GM21447 (cell line): ENCODE results near the gene RSPRY1.
"Not testable (repeated sequence)": the region's sequence is repeated elsewhere in the genome, so short reads cannot be mapped to it uniquely, and the experiment has no call there.

ENCODE experiments used
- ATAC-seq: cut with Tn5 transposase; IDR thresholded peaks from one replicate; pipeline ENCODE4 v1.9.1; 2021; ENCODE audit not compliant: unreplicated experiment

RSPRY1 gene

DNA sequence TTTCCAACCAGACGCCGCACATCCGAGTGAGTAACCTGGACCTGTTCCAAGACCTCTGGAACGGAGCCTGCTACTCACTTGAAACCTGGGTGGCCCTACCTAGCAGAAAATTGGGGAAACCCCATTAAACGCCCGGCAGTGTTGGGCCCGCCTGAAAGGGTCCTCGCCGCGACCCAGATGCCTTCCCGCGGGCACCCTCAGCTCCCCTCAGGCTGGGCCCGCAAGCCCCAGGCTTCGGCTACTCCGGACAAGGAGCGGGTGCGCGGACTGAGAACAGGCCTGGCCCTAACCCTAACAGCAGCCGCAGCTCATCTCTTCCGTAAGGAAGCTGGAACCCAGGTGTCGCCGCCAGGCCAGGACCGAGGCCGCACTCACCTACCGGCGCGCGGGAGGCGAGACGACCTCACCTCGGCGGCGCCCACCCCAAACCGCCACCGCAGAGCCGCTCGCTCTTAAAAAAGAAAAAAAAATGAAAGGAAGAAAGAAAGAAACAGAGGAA lies 634 bp upstream of the RSPRY1 start:
- peak; percentile 26 for ATAC-seq

DNA sequence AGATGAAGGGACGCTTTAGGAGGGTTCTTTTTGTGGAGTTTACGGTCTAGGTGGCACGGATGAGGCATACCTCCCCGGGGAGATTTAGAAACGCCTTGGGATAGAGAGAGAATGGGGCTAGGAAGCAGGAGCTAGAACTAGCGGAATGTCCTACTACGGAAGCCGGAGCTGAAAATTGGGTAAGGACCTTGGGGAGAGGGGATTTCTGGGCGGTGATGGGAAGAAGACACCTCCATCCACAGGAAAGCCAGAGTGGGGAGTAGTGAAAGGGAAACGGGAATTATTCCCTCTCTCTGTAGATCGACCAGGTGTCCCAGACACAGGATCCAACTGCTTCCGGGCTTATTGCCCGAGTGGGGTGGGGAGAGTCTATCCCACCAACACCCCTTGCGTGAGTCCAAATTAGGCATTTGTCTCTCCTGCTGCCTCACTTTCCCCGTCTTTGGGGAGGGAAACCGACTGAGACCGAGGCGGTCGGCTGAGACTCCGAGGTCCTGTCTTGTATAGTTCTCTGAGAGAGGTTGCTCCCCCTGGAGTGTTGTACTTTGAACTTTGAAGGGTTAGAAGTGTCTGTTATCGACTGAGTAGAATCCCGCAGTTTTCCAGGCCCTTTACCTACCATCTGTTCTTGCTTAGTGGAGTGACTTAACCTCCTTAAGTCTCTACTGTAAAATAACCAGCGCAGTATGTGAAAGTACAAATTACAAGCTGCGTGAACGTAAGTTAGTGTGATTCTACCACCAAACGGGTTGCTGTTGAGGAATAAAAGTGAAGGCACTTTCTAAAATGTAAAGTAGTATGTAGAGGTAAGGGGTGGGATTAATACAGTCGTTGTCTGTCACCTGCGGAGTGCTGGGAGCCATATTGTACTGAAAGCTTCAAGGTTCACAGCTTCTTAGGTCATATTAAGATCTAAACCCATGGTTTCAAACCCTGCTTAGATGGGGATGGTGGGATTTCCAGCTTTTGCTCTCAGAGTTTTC lies 1.0 kb downstream of the RSPRY1 start:
- no peak for ATAC-seq

DNA sequence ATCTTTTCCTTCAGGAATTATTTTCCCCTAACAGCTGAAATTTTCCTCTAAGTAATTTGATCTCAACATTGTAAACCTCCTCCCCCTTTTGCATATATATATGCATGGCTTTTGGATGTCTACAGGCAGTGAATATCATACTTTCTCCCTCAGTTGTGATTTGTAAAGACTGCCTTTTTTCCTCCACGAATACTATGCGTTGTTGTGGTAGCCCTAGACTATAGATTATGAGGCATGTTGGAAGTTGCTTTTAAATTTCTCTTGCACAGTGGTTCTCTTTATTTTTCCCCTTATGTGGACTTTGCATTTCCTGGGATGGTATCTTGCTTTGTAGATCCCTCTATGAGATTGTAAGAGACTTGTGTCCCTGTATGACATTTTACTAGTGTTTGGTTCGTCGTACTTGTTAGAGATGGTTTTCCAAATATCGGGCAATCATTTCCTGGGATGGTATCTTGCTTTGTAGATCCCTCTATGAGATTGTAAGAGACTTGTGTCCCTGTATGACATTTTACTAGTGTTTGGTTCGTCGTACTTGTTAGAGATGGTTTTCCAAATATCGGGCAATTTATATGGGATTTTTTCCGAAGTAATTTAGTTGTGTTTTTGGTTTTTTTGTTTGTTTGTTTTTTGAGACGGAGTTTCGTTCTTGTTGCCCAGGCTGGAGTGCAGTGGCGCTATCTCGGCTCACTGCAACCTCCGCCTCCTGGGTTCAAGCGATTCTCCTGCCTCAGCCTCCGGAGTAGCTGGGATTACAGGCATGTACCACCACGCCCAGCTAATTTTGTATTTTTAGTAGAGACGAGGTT lies 2.0 kb downstream of the RSPRY1 start:
- ATAC-seq = not testable (repeated sequence)

DNA sequence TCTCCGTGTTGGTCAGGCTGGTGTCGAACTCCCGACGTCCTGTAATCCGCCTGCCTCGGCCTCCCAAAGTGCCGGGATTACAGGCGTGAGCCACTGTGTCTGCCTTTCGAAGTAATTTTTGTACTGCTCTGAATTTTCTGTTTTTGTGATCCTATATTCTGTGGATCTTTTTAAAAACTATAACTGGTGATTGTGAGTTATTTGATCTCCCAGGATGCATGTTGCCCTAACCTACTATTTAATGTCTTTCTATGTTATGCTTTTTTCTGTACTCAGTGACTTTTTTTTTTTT lies 2.5 kb downstream of the RSPRY1 start:
- ATAC-seq = no peak

DNA sequence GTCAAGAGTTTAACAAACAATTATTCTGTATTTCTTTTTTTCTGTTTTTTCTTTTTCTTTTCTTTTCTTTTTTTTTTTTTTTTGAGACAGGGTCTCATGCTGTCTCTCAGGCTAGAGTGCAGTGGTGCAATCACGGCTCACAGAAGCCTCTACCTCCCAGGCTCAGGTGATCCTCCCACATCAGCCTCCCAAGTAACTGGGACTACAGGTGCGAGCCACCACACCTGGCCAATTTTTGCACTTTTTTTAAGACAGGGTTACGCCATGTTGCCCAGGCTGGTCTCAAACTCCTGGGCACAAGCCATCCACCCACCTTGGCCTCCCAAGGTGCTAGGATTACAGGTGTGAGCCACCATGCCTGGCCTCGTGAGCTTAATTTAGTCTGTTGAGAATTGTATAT lies 3.4 kb downstream of the RSPRY1 start:
- not testable (repeated sequence) for ATAC-seq

DNA sequence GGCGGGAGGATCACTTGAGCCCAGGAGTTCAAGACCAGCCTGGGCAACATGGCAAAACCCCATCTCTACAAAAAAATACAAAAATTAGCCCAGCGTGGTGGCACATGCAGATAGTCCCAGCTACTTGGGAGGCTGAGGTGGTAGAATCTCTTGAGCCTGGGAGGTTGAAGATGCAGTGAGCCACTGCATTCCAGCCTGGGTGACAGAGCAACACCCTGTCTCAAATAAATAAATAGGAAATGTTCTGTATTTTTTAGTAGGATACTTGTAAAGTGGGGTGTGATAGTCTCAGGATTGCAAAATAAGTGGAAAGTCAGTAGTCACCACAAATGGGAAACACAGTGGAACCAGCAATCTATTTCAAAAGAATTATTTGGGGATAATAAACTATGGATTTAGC lies 4.0 kb downstream of the RSPRY1 start:
- no peak for ATAC-seq

DNA sequence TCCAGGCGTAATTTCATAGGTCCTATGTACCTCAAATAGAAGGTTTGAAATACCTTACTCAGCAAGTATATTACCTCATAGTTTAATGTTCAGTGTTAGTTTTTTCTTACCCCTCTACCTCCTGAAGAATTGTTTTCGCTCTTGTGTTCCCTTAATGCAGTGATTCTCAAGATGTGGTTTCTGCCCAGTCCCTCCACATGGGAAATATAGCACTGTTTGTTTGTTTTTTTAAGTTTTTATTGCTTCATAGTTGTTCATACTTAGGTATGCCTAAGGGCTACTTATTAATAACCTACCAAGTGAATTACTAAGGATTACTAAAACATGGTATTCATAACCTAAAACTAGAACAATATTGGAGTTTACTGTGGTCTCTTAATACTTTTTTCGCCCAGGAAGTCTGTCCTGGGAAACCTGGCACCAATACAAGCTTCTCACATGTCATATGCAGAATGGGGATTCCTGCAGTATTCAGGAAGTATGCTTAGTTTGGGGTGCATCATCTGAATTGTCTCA lies 5.0 kb downstream of the RSPRY1 start:
- no peak for ATAC-seq

DNA sequence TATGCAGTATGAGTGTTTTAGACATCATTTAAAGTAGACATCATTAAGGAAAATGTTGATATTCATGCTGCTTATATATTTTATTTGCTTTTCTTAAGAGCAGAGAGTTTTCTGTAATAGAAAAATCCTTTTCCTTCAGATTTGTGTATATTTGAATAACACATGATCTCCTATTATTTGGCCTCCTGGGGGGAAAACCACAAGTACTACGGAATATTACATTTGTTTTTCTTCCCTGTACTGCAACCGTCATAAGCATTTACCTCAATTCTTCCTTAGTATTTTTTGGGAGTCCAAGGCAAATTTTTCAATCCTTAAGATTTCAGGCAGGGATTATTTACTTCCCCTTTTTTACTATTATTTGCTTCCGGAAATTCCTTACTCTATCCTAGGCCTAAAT lies 6.0 kb downstream of the RSPRY1 start:
- ATAC-seq = no peak

DNA sequence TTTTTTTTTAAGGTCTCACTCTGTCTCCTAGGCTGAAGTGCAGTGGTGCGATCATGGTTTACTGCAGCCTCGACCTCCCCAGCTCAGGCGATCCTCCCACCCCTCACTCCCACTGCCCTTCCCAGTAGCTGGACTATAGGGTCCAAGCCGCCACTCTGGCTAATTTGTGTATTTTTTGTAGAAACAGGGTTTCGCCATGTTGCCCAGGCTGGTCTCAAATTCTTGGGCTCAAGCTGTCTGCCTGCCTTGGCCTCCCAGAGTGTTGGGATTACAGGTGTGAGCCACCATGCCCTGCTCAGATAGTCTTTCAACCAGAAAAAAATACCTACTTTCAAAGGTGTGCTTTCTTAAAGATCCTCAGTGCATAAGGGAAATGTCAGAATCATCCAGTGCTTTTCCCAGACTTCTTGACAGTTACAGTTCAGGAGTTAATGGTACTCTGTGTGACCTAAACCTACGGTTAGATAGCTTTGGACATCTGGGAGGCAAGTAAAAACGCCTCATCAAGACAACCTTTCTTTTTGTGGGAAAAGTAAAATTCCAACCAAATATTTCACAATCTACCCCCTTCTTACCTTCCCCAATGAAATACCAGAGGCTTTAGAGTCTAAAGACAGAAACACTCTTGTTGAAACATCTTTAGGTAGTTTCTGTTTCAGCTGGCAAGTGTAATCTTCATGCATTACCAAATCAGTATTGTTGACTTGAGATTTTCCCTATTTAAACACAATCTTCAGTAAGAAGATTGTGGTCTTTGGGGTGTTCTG lies 6.8 kb downstream of the RSPRY1 start:
- ATAC-seq = no peak

DNA sequence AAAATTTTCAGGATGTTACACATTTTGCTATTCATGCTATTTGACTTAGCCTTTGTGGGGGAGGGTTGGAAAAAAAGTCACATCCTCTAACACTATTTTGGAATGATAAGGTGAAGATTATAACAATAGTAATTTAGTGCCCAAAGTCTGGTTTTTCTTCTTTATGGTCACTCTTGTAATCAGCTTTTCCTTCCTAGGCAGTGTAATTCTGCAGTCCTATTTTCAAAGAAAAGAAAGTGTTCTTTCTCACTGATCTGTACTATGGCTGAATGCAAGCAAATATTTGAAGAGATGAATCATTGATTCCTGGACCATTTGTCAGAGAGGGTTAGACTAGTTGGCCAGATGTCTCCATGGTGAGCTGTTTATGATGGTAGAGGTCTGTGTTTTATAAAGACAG lies 8.4 kb downstream of the RSPRY1 start:
- no peak for ATAC-seq

DNA sequence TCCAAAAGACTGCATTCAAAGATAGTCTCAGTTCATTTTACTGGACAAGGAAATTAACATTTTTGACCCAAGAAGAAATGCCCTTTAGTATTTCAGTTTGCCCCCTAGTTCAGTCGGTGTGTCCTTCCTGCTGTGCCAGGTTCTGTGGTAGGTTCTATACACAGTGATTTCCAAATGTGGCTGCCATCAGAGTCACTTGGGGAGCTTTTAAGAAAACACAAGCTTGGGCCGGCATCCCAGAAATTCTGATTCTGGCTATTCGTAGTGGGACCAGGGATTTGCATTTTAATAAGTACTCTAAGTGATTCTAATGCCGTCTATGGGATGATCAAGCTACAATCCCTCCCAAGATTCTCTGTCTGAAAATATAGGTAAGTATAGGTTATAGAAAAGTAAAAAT lies 10.2 kb downstream of the RSPRY1 start:
- ATAC-seq = no peak

DNA sequence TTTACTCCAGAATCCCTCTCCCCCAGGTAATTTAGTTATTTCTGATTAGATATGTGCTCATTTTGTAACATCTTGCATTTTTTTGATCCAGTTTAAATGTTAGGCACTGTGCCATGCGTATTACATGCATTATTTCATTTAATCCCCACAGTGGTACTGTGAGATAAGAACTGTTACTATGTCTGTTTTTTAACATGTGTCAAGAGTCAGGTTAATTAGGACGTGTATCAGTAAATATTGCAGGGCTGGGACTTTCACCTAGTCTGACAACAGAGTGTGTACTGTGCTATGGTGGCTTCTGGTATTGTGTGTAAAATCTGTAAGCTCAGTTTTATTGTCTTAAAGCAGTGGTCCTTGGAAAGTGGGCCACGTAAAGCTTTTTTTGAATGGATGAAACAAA lies 10.6 kb downstream of the RSPRY1 start:
- ATAC-seq = no peak

DNA sequence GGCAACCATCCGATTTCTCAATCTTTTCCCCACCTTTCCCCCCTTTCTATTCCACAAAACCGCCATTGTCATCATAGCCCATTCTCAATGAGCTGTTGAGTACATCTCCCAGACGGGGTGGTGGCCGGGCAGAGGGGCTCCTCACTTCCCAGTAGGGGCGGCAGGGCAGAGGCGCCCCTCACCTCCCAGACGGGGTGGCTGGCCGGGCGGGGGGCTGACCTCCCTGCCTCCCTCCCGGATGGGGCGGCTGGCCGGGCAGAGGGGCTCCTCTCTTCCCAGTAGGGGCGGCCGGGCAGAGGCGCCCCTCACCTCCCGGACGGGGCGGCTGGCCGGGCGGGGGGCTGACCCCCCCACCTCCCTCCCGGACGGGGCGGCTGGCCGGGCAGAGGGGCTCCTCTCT lies 14.2 kb downstream of the RSPRY1 start:
- not testable (repeated sequence) for ATAC-seq

DNA sequence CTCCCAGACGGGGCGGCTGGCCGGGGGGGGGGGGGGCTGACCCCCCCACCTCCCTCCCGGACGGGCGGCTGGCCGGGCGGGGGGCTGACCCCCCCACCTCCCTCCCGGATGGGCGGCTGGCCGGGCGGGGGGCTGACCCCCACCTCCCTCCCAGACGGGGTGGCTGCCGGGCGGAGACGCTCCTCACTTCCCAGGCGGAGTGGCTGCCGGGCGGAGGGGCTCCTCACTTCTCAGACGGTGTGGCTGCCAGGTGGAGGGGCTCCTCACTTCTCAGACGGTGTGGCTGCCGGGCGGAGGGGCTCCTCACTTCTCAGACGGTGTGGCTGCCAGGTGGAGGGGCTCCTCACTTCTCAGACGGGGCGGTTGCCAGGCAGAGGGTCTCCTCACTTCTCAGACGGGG lies 14.8 kb downstream of the RSPRY1 start:
- not testable (repeated sequence) for ATAC-seq

DNA sequence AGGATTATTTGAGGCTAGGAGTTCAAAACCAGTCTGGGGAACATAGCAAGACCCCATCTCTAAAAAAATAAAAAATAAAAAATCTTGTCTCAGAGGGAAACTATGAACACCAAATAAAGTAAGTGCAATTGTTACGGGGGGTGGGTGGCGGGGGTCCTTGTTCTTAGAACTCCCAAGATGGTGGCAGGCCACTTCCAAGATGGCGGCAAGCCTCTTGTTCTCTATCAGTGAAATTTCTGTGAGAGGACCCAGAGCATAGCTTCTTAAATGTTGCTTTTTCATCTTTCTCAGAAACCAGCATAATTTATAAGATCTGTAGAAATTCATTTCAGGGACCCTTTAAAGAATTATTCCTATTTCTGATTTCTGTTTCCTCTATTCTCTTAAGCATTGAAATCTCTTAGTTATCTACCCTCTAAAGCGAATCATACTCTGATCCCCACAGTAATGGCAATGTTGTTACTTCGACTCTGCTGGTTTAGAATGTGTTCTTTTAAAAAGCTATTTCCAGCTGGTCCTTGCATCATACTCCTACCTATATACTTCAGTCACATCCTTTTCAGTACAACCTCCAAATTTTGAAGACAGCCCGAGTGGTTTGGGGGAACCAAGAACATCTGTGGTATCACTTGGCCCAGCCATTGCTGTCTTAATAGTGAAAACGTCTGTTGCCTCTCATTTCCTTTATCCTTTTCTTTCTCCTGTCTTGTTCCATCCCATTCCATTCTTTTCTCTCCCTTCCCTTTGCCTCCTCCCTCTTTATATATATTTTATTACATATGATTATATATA lies 16.2 kb downstream of the RSPRY1 start:
- no peak for ATAC-seq

DNA sequence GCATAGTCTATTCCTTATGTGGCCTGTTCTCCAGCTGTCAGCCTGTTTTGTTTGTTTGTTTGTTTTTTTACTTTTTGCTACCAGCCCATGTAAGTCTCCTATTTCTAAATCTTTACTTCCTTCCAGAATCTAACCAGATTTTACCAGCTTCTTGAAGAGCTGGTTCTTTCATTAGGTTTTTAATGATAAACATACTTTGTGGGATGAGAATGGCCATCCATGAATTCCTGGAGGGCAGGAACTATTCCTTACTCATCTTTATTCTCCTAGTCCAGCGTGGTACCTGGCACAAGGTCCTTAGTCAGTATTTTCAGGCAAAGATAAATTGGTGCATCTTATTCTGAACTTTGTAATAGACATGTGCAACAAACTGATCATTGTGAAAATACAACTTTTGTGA lies 17.3 kb downstream of the RSPRY1 start:
- ATAC-seq = no peak

DNA sequence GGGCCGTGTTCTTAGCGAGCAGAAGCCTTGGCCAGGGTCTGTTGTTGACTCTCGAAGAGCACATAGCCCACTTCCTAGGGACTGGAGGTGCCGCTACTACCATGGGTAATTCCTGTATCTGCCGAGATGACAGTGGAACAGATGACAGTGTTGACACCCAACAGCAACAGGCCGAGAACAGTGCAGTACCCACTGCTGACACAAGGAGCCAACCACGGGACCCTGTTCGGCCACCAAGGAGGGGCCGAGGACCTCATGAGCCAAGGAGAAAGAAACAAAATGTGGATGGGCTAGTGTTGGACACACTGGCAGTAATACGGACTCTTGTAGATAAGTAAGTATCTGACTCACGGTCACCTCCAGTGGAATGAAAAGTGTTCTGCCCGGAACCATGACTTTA lies 18.5 kb downstream of the RSPRY1 start:
- no peak for ATAC-seq

DNA sequence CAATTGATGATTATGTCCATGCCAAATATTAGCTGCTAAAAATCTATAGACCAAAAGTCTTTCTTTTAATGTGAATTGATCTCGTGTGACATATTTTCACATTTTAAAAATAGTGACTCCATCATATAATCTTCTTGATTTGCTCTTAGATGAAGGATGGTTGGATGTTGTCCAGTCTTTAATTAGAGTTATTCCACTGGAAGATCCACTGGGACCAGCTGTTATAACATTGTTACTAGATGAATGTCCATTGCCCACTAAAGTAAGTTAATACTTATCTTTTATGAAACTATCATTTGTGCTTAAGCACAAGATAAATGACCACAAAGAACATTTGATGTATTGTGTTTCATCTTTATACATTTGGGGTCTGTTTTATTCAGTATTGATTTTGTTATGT lies 22.8 kb downstream of the RSPRY1 start:
- ATAC-seq = no peak

DNA sequence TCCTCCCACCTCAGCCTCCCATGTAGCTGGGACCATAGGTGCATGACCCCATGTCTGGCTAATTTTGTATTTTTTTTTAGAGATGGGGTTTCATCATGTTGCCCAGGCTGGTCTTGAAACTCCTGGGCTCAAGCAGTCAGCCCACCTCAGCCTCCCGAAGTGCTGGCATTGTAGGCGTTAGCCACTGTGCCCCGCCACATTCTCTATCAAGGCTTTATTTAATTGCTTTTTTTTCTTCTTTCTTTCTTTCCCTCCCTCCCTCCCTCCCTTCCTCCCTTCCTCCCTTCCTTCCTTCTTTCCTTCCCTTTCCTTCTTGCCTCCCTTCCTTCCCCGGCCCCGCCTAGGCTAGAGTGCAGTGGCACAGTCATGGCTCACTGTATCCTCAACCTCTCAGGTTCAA lies 23.7 kb downstream of the RSPRY1 start:
- ATAC-seq = no peak

DNA sequence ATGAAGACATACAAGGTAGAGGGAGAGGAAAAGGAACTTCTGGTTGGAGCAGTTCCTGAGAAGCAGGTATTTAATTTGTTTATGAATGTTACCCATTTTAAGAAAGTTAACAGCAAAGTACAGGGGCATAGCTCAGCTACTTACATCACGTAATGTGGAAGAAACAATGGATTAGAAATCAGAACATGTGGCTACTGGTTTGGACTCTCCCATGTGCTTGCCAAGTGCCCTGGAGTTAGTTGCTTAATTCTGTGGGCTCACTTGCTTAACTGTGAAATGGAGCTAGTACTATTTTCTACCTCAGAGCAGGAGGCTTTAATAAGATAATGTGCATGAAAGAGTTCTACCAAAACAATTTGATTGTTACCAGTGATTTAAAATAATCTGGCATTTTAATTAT lies 27.3 kb downstream of the RSPRY1 start:
- no peak for ATAC-seq
